ENCODE results near the gene GKN2.

The GKN2 gene, protein sequence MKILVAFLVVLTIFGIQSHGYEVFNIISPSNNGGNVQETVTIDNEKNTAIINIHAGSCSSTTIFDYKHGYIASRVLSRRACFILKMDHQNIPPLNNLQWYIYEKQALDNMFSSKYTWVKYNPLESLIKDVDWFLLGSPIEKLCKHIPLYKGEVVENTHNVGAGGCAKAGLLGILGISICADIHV

GRCh38 chr2:68952887-68953521 is at the start of gene GKN2:
TSS of gene GKN2 (minus strand) at chr2:68952893. CDS start at chr2:68952861, 32 bp downstream.
- no peak for DNase-seq (ENCODE audit: low spot score)

GRCh38 chr2:69001879-69002278 is 49.2 kb upstream of the GKN2 start:
- DNase-seq (ENCODE audit: low spot score) = no peak

DNA sequence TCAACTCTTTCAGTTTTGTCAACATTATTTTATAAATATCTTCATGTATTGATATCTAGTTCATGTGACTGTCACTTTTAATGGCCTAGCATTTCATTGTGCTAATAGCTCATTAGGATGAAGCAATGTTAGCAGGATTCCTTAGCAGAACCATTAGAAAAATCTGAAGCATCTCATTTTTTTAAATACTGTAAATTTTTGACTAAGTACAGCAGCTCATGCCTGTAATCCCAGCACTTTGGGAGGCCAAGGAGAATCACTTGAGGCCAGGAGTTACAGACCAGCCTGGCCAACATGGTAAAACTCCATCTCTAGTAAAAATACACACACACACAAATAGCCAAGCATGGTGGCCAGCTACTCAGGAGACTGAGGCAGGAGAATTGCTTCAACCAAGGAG is 44.7 kb upstream of the GKN2 start:
- no peak for DNase-seq (ENCODE audit: low spot score)

GRCh38 chr2:68995916-68996315 is 43.2 kb upstream of the GKN2 start:
- DNase-seq (ENCODE audit: low spot score) = no peak

DNA sequence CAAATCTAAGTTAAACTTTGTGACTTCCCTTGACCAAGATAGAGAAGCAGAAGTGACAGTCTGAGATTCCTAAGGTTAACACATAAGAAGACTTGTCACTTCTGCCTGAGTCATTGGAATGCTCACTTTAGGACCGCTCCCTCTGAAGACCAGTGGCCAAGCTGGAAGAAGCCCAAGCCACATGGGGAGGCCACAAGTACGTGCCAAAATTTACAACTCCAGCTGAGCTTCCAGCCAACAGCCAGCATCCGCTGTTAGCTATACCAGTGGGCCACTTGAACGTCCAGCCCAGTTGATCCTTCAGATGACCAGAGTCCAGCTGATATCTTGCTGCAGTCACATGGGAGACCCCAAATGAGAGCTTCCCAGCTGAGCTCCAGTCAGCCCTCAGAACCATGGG is 42.2 kb upstream of the GKN2 start:
- DNase-seq (ENCODE audit: low spot score) = no peak

DNA sequence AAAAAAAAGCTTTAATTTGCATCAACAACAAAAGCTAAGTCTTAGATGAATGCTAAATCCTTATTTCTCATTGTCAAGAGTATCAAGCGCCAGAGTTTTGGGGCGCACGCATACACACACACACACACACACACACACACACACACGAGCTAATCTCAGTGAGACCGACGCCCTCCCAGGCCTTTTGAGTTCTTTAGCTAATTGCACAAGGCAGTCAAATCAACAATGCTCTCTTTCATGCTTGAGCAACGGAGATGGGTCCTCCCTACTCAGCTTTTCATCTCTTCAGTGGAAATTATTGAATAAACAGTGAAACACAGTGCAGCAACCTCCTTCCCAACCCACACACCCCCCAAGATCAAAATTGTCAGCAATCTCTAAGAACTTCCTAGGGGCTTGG is 41.0 kb upstream of the GKN2 start:
- DNase-seq (ENCODE audit: low spot score) = no peak

DNA sequence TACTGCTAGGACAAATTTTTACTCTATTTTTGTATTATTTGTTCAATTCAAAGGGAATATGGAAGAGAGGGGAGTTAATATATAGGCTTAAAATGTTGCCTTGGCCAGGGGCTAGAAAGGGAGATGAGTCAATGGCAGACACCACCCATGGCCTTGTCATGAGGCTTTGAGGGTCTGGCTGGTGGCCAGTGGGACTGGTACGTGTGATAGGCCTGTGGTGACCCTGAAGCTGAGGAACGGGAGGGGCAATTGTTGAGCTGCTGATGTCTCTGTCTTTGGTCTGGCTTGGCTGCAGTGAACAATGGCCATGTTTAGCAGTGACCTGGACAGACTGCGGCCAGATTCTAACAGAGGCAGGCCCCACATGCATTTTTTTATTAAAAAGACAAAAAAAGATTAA is 40.2 kb upstream of the GKN2 start:
- DNase-seq (ENCODE audit: low spot score) = no peak

- DNase-seq (ENCODE audit: low spot score) = no peak
These were observed 39.6 kb upstream of the GKN2 start for GRCh38 chr2:68992341-68992740.

- DNase-seq (ENCODE audit: low spot score) = no peak
These were observed 36.3 kb upstream of the GKN2 start for GRCh38 chr2:68989035-68989434.

DNA sequence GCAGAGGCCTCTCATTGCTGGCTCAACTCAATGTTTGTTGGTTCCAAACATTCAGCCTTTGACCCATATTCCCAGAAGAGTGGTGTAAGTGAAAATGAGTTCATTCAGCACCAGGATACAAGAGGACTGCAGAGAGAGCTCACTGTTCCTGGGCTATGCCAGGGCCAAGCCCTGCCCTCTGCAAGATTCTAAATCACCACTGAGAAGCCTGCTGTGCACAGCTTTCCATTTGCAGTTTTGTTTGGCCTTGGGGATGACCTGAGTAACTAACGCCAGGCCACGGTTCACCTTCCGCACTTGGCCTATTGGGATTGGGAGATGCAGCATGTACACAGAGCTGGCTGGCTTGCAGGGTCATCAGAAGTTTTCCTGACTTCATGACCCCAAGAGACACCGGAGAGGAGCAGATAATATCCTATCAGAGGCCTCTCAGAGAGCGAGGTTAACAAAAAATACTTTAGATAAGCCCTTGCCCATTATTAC is 34.4 kb upstream of the GKN2 start:
- DNase-seq (ENCODE audit: low spot score) = no peak

DNA sequence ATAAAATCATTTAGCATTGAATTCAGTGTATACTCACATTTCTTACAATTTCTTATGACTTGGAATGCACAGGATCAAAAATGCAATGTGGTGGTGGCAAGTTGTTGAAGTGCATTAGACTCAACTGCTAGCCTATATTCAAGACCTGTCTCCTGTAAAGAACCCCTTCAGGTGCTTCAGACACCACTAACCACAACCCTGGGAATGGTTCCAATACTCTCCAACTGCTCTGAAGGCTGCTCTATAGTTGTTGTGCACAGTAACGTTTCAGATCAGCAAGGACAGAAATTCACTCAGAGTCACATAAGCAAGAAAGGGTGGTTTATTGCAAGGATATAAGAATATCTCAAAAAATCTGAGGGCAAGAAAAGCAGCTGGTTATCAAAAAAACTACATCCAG is 28.3 kb upstream of the GKN2 start:
- no peak for DNase-seq (ENCODE audit: low spot score)

GRCh38 chr2:68978098-68978497 is 25.4 kb upstream of the GKN2 start:
- DNase-seq (ENCODE audit: low spot score) = no peak

DNA sequence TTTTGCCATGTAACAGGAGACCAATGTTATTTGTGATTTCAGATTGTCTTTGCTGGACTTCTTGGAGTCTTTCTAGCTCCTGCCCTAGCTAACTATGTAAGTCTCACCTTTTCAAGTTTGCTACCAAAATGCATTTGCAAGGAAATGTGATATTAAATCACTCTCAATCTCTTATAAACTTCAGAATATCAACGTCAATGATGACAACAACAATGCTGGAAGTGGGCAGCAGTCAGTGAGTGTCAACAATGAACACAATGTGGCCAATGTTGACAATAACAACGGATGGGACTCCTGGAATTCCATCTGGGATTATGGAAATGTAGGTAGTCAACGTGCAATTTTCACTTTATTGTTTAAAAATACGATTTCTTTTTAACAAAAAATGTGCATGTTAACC is 24.8 kb upstream of the GKN2 start:
- DNase-seq (ENCODE audit: low spot score) = no peak

DNA sequence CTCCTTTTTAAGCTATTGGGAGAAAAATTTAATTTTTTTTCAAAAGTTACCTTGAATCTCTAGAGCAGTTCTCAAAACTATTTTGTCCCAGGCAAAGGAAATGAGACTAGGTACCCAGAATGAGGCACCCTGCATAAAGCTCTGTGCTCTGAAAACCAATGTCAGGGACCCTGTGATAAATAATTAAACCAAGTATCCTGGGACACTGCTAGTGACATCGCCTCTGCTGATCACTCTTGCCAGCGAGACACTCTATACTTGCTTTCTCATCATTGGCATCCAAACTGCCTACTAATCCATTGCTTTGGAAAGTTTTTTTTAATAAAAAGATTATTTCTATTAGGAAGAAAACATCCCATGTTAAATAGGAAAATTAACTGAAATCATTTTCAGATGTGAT is 23.2 kb upstream of the GKN2 start:
- no peak for DNase-seq (ENCODE audit: low spot score)

DNA sequence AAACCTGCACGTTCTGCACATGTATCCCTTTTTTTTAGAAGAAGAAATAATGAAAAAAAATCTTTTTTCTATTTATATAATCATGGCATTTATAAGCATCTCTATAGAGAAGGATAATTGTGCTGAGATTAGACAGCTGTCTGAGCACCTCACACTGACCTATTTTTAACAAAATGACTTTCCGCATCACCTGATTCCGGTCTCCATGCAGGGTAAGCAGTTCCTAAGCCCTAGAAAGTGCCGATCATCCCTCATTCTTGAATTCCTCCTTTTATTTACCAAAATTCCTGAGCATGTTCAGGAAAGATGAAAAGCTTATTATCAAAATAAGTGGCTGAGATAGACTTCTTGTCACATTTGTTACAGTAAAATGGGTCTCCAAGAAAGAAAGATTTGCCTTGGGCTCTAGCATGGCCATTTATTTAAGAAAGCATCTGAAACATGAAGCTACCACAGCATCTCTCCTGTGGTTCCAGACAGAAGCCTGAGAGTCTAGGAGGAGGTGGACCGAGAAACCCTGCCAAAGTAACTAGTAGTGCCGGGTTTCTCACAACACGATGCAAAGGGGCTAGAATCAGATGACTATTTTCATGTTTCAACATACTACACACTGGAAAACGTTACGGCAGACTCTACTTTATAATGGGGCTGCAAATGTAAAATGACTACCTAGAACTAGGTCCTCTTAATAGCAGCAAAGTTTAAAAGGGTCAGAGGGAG is 22.4 kb upstream of the GKN2 start:
- DNase-seq (ENCODE audit: low spot score) = no peak

- no peak for DNase-seq (ENCODE audit: low spot score)
These were observed 21.6 kb upstream of the GKN2 start, which contains the start of gene GKN1 for GRCh38 chr2:68974251-68974650. TSS of gene GKN1 (plus strand) at chr2:68974636. CDS start at chr2:68974678, 42 bp downstream.

GRCh38 chr2:68971591-68972231 is 19.0 kb upstream of the GKN2 start:
- DNase-seq (ENCODE audit: low spot score) = no peak

DNA sequence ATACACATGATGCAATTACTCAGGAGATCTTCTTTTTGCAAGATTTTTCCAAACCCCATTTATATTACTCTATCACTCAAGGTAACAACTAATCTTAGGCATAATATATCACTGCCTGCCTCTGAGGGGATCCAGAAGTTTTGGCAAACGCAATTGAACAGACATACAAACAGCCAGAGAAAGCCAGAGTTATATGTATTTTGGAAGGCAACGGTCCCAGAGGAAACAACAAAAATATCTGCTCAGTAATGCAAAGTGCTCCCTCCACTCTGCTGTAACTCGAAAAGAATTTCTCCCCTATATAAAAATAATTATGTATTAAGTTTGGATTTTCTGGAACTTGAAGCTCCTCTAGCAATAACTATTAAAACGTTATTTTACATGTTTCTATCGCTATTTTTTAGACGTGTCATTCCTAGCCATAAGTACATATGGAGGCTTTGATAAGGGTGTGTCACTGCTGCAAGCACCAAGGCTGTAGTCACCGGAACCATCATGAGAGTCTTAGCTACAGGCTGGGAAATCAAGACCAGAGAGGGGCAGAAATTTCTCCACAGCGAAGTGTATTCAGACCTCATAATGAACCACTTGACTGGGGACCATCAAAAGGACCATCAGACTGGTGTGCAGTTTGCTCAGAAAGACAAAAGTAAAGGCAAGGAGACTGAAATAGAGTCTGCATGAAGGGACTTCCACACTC is 18.0 kb upstream of the GKN2 start:
- DNase-seq (ENCODE audit: low spot score) = no peak

DNA sequence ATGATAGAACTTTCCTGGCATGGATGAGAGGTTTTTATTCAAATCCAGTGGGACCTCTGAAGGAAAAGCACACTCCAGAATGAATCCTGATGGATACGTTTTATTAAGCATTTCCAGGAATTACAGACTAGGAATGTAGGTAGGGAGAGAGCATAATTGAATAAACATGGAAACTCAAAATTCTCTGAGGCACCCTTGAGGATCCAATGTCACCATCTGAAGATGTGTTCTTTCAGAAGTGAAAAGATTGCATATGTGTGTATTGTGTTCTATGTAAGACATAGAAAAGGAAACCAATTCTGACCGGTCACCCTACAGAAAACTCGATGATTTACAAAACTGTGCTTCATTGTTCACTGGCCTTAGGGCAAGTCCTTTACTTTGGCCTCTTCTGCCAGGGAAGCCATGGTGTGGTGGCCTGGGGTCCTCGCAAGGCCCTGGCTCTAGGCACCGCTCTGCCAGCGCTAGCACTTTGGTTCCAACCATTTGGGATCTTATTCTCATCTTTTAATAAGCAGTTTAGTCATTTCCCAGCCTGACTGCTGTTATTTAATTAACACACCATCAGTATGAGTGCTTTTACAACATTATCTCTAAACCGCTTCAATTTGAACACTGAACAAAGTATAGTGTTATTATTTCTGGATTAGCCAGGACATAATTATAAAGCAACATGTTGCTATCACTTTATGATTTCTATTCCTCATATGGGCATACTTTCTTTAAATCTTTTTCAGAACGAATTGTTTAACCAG is 17.2 kb upstream of the GKN2 start:
- no peak for DNase-seq (ENCODE audit: low spot score)

DNA sequence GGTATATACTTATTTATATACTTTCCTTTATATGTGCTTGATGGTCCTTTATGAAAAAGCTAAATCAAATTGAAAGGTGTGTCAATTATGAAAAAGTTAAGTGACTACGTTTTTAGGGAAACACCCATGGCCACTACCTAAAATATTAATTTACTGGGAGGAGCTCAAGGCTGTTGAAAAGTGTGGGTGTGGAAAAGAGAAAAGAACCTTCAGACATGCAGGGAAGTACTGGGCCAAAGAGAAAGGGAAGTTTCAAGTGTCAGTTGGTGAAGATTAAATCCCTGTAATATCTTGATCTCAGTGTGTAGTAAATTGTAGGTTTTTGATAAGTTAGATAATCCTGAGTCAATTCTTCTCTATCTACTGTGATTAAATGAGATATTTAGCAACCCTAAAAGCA is 15.5 kb upstream of the GKN2 start:
- DNase-seq (ENCODE audit: low spot score) = no peak

- no peak for DNase-seq (ENCODE audit: low spot score)
These were observed 11.6 kb upstream of the GKN2 start for GRCh38 chr2:68964282-68964681.

DNA sequence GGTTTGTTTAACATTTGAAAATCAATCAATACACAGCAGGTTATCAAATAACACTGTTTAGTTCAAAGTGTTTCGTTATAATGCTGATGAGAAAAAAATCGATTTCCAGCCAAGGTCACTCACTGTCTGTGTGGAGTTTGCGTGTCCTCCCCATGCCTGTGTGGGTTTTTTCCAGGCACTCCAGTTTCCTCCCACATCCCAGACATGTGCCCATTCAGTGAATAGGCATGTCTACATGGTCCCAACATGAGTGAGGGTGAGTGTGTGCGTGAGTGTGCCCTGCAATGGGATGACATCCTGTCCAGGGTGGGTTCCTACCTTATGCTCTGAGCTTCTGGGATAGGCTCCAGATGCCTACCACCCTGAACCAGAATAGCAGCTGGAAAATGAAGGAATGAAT is 8.7 kb upstream of the GKN2 start:
- no peak for DNase-seq (ENCODE audit: low spot score)
